NCI-H1436 treated with DMSO at 0.1 percent for 48 hours (cell line): ENCODE data around the gene ZSWIM5.
"Not testable (repeated sequence)": the region's sequence is repeated elsewhere in the genome, so short reads cannot be mapped to it uniquely, and the experiment has no call there.

ENCODE experiments used
- DNase-seq: peaks from one replicate; lab custom pipeline; 2025; lab: John Stamatoyannopoulos, UW

The ZSWIM5 gene

DNA sequence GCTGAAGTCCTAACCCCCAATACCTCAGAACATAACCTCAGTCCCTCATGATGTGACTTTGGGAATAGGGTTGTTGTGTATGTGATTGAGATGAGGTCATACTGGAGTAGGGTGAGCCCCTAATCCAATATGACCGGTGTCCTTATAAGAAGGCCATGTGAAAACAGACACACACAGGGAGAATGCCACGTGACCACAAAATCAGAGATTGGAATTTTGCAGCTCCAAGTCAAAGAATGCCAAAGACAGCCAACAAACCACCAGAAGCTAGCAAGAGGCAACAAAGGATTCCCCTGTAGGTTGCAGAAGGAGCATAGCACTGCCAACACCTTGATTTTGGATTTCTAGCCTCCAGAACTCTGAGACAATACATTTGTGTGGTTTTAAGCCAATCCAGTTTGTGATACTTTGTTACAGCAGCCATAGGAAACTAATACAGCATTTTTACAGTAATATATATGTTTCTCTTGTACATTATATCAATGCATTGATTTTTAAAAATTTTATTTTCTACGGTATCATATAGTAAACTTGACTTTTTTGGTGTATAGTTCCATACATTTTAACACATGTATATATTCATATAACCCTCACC is 5.4 kb downstream of the ZSWIM5 start:
- no peak for DNase-seq

DNA sequence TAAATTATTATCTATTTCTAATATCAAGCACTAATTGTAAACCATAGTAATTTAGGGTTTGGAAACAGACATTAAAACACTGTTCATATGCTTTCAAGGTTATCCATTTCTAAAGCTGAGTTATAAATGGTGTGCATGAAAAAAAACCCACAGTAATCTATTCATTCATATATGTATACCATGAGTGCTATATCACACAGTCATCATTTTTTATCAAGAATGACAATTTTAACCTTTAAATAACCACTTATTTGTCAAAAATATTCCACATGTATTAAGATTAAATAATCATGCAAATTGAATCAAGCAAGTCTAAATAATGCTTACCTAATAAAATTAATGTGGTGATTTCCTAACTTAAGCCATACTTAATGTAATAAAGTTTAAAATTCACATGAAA is 6.0 kb downstream of the ZSWIM5 start:
- DNase-seq, result no peak

GRCh38 chr1:45198185-45198584 is 8.2 kb downstream of the ZSWIM5 start:
- no peak for DNase-seq

GRCh38 chr1:45196863-45197262 is 9.5 kb downstream of the ZSWIM5 start:
- DNase-seq, result no peak

DNA sequence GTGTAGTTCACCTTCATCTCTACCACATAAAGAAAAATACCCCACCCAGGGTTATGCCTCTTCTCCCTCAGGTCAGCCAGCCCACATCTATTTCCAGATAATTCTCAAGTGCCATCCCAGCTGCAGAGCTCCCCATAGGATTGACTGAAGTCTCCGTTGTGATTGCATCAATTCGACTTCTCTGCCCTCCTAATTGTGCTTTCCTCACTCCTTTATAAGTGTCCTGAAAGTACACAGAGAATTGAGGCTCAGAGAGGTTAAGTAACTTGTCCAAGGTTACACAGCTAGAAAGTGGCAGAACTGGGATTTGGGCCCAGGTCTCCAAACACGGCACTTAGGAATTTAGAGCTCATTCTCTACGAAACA is 15.0 kb downstream of the ZSWIM5 start:
- DNase-seq, result no peak

DNA sequence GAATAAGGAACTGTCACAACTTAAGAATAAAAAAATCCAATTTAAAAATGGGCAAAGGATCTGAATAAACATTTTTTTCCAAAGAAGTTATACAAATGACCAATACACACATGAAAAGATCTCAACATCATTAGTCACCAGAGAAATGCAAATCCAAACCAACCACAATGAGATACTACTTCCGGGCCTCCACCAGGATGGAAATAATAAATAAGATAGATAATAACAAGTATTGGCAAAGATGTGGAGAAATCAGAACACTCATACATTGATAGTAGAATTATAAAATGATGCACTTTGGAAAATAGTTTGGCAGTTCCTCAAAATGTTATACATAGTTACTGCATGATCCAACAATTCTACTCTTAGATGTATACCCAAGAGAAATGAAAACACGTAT is 18.7 kb downstream of the ZSWIM5 start:
- no peak for DNase-seq

DNA sequence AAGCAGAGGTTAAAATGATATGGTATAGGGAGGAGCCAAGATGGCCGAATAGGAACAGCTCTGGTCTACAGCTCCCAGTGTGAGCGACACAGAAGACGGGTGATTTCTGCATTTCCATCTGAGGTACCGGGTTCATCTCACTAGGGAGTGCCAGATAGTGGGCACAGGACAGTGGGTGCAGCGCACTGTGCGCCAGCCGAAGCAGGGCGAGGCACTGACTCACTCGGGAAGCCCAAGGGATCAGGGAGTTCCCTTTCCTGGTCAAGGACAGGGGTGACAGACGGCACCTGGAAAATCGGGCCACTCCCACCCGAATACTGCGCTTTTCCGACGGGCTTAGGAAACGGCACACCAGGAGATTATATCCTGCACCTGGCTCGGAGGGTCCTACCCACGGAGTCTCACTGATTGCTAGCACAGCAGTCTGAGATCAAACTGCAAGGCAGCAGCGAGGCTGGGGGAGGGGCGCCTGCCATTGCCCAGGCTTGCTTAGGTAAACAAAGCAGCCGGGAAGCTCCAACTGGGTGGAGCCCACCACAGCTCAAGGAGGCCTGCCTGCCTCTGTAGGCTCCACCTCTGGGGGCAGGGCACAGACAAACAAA is 26.4 kb downstream of the ZSWIM5 start:
- not testable (repeated sequence) for DNase-seq

- DNase-seq, result no peak
Observed at GRCh38 chr1:45177452-45177851, 29.0 kb downstream of the ZSWIM5 start.

DNA sequence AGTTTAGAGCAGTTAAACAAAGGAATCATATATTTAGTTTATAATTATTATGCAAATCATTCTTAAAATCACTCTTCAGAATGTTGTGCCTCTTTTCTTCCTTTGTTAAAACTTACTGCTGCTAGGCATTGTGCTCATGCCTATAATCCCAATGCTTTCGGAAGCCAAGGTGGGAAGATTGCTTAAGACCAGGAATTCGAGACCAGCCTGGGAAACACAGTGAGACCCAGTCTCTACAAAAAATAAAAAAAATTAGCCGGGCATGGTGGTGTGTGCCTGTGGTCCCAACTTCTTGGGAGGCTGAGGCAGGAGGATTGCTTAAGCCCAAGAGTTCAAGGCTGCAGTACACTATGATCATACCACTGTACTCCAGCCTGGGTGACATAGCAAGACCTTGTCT is 33.6 kb downstream of the ZSWIM5 start:
- no peak for DNase-seq

DNA sequence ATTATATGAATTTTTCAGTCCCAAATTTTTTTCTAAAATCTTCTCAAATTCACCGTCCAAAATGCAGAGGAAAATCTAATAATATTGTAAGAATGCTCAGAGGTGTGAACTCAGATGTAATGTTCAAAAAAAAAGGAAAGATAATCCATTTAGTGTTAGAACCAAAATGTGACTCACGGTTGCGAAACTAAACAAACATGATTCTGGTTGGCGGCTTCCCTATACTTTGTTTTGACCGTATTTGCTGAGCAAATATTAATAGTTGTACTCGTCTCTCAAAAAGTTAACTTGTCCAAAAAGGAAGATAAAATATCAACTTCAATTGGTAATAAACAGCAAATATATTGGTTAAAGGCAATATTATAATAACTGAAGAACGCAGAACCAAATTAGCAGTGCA is 34.4 kb downstream of the ZSWIM5 start:
- no peak for DNase-seq

DNA sequence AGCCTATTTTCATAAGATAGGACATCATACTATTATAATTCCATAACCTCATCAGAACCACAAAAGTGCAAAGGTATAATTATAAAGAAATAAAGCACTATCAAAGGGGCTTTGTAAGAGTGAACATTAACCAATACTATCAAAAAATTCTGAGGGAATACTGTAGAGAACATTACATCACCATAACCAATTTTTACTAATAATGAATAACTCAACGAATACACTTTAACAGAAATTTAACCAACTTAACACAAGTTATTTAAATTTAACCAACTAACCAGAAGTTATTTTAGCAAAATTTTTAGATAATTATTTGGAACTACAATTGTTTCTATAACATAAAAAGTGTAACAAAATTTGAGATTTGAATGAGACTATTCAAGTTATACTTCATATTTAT is 34.8 kb downstream of the ZSWIM5 start:
- DNase-seq, result no peak

GRCh38 chr1:45170151-45170742 is 36.2 kb downstream of the ZSWIM5 start:
- no peak for DNase-seq

- not testable (repeated sequence) for DNase-seq
Observed at GRCh38 chr1:45167947-45168346, 38.5 kb downstream of the ZSWIM5 start.

DNA sequence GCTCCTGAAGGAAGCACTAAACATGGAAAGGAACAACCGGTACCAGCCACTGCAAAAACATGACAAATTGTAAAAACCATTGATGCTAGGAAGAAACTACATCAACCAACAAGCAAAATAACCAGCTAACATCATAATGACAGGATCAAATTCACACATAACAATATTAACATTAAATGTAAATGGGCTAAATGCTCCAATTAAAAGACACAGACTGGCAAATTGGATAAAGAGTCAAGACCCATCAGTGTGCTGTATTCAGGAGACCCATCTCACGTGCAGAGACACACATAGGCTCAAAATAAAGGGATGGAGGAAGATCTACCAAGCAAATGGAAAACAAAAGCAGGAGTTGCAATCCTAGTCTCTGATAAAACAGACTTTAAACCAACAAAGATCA is 42.1 kb downstream of the ZSWIM5 start:
- not testable (repeated sequence) for DNase-seq

- not testable (repeated sequence) for DNase-seq
Observed at GRCh38 chr1:45163111-45163510, 43.3 kb downstream of the ZSWIM5 start.

DNA sequence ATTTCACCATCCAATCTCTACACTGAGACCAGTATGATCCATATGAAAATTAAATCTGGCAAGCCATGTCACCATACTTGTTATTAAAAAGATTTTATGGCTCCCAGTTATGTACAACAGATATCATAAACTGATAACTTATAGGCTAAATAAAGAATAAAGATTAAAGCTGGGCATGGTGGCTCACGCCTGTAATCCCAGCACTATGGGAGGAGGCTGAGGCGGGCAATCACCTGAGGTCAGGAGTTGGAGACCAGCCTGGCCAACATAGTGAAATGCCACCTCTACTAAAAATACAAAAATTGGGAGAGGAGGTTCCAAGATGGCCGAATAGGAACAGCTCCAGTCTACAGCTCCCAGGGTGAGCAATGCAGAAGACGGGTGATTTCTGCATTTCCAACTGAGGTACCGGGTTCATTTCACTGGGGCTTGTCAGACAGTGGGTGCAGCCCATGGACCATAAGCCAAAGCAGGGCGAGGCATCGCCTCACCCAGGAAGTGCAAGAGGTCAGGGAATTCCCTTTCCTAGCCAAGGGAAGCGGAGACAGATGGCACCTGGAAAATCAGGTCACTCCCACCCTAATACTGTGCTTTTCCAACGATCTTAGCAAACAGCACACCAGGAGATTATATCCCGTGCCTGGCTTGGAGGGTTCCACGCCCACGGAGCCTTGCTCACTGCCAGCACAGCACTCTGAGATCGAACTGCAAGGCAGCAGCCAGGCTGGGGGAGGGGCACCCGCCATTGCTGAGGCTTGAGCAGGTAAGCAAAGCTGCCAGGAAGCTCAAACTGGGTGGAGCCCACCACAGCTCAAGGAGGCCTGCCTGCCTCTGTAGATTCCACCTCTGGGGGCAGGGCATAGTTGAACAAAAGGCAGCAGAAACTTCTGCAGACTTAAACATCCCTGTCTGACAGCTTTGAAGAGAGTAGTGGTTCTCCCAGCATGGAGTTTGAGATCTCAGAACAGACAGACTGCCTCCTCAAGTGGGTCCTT is 44.1 kb downstream of the ZSWIM5 start:
- DNase-seq, result not testable (repeated sequence)

DNA sequence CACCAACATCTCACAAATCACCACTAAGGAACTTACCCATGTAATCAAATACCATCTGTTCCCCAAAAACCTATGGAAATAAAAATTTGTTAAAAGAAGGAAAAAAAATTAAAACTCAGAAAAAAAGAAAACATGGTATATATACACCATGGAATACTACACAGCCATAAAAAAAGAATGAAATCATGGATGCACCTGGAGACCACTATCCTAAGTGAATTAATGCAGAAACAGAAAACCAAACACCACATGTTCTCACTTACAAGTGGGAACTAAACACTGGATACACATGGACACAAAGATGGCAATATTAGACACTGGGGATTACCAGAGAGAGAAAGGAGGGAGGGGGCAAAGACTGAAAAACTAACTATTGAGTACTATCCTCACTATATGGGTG is 50.4 kb downstream of the ZSWIM5 start:
- no peak for DNase-seq

- no peak for DNase-seq
Observed at GRCh38 chr1:45155423-45155822, 51.0 kb downstream of the ZSWIM5 start.

DNA sequence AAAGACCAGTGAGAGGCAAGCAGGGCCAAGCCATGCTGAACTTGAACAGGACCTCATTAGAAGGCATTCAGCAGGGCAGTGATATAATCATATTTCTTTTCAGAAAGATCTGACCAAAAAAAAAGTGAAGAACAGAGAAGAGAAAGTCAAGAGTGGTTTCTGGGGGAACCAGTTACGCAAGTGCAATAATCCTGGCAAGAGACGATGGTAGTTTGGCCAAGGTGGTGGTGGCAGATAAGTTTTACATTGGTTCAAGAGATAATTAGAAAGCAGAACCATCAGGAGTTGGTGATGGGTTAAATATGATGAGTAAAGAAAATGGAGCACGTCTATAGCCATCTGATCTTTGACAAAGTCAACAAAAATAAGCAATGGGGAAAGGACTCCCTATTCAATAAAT is 54.3 kb downstream of the ZSWIM5 start:
- DNase-seq, result no peak

- DNase-seq, result no peak
Observed at GRCh38 chr1:45148209-45148825, 58.1 kb downstream of the ZSWIM5 start.

- DNase-seq, result no peak
Observed at GRCh38 chr1:45146833-45147232, 59.6 kb downstream of the ZSWIM5 start.
